OCI-LY7 (cell line): ENCODE data around the gene NOM1. TPM values are rescaled to one million over a fixed set of nuclear protein-coding genes. Genes with fewer than 3 reads are reported as not detected.
A peak's percentile ranks its signal among the peaks of the same experiment; 100 is the strongest.

Experiments used
- BruUV-seq: library from RNA; stranded (reverse); fragments of 400-500 nt; replicated peaks from 2 replicates; lab custom pipeline; 2021; lab: Mats Ljungman, UMichigan
- CTCF ChIA-PET: fragments of 300-600 bp; sonication (Branson Sonifier 250); formaldehyde crosslinking; loops from one replicate; lab custom pipeline; 2022; ENCODE audit warnings: antibody characterized with exemption; ENCODE audit not compliant: unreplicated experiment; lab: Charles Lee
- POLR2A ChIA-PET: fragments of 300-600 bp; sonication (Branson Sonifier 250); formaldehyde crosslinking; loops from one replicate; lab custom pipeline; 2022; ENCODE audit warnings: antibody characterized with exemption; lab: Charles Lee
- DNase-seq: peaks from one replicate; pipeline ENCODE4 v3.0.0-alpha.2; 2015; ENCODE audit warnings: low spot score
- H2AFZ ChIP-seq: fragments of 200-600 bp; sonication (generic), shearing (Covaris generic); 2 replicates; pipeline ENCODE4 v1.6.1; 2014; ENCODE audit warnings: mild to moderate bottlenecking, antibody characterized with exemption, low read length, moderate library complexity
- H3K27ac ChIP-seq: fragments of 200-600 bp; sonication (generic); 2 replicates; pipeline ENCODE4 v1.5.1; 2014; ENCODE audit warnings: mixed run types, low read depth, mild to moderate bottlenecking, moderate library complexity, low read length, inconsistent platforms; ENCODE audit not compliant: poor library complexity, severe bottlenecking
- H3K36me3 ChIP-seq: fragments of 200-600 bp; sonication (generic); 2 replicates; pipeline ENCODE4 v1.6.1; 2014; ENCODE audit warnings: mild to moderate bottlenecking, antibody characterized with exemption, low read length, moderate library complexity, mixed read lengths; ENCODE audit not compliant: insufficient read depth
- H3K4me1 ChIP-seq: fragments of 200-600 bp; sonication (generic); 2 replicates; pipeline ENCODE4 v1.5.1; 2014; ENCODE audit warnings: mild to moderate bottlenecking, low read length; ENCODE audit not compliant: insufficient read depth, poor library complexity, severe bottlenecking
- H3K4me2 ChIP-seq: fragments of 200-600 bp; sonication (generic); 2 replicates; pipeline ENCODE4 v1.6.1; 2014; ENCODE audit warnings: mild to moderate bottlenecking, low read length
- H3K4me3 ChIP-seq: fragments of 200-600 bp; sonication (generic); 2 replicates; pipeline ENCODE4 v1.5.1; 2014; ENCODE audit warnings: mild to moderate bottlenecking, low read depth, low read length; ENCODE audit not compliant: poor library complexity, severe bottlenecking
- H3K79me2 ChIP-seq: fragments of 200-600 bp; sonication (generic); 2 replicates; pipeline ENCODE4 v1.6.1; 2016; ENCODE audit warnings: low read depth, mild to moderate bottlenecking, low read length, moderate library complexity, mixed read lengths; ENCODE audit not compliant: insufficient read depth
- H3K9me2 ChIP-seq: fragments of 200-600 bp; sonication (generic); 2 replicates; pipeline ENCODE4 v1.6.1; 2016; ENCODE audit warnings: mild to moderate bottlenecking, low read length, mixed read lengths; ENCODE audit not compliant: insufficient read depth
- H3K9me3 ChIP-seq: fragments of 200-600 bp; sonication (generic); 2 replicates; pipeline ENCODE4 v1.6.1; 2014; ENCODE audit warnings: mild to moderate bottlenecking, mixed run types, low read length, mixed read lengths
- H4K20me1 ChIP-seq: fragments of 200-600 bp; sonication (generic); 2 replicates; pipeline ENCODE4 v1.6.1; 2014; ENCODE audit warnings: mild to moderate bottlenecking, antibody characterized with exemption, low read length, moderate library complexity, mixed read lengths; ENCODE audit not compliant: insufficient read depth
- CTCF ChIP-seq: fragments of 200-600 bp; sonication (generic); conservative IDR thresholded peaks from 2 replicates; pipeline ENCODE4 v1.5.1; 2014; ENCODE audit warnings: mild to moderate bottlenecking, antibody characterized with exemption, low read length, moderate library complexity, mixed read lengths
- EZH2phosphoT487 ChIP-seq: fragments of 200-600 bp; sonication (generic); IDR thresholded peaks from 2 replicates; pipeline ENCODE4 v1.6.1; 2018; ENCODE audit warnings: low read depth, borderline replicate concordance, mild to moderate bottlenecking, mixed run types, antibody characterized with exemption, low read length, moderate library complexity, mixed read lengths
- intact Hi-C: fragments of 100-400 bp; cut with micrococcal nuclease; formaldehyde crosslinking; loops from one replicate; pipeline ENCODE4 v1.10.0; 2022; ENCODE audit not compliant: unreplicated experiment
- total RNA-seq, 2 experiments: library from RNA; depleted of rRNA in 1 of 2; stranded (reverse); fragments of >200 nt in 1 of 2; shearing (Covaris generic) in 1 of 2; gene quantifications; 2 replicates each; pipeline ENCODE4 v1.2.3, GENCODE V29; 2014 to 2022

Gene NOM1
- total RNA-seq, 2 experiments from 2014 or later, result 40.2 to 59.9 TPM

DNA sequence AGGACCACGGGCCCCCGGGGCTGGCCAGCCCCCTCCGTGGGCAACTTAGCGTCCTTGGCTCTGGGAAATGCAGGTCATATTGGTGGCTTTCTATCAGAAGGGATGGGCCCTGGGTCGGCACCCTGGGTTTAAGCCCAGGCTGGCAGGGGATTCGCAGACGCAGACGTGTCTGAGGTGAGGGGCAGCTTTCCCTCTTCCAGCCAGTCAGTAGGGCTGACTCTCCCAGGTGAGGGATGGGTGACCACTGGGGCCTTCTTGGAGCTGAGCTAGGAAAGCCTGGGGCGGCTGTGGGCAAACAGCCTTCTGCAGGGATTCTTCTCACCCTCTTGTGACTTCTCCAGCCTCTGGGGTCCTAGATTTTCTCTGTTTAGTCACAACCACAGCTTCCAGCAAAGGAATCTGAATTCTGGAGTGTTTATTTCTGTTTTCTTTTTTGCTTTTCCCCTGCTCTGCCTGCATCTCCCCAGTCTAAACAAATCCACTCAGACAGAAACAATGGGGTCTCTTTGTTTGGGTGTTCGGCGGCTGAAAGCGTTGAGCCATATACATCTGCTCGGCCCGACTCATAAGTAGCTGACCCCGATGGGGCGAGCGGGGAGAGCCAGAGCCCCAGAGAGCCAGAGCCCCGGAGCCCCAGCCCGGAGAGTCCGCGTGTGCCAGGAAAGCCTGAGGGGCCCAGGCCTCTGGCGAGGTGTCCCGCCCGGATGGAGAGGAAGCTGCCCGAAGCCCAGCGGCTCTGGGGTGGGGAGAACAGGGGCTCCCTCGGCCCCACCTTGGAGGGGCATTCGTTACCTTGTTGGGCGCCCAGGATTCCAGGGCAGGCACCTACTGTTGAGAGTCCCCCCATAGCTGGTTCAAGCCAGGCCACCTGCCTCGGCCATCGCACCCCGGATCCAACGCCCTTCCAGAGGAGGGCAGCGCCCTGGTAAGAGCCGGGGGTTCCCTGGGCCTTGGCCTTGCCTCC, 59.0 kb downstream of the NOM1 start:
- TF ChIP-seq CTCF, result no peak
- no peak for TF ChIP-seq EZH2phosphoT487
- Histone ChIP-seq H3K4me2 (no peak overlapping the region), H3K4me1 (peaks cover 15% of the 10 kb centered on the region), H3K79me2 (no peaks in the 10 kb centered on the region), H4K20me1 (no peaks in the 10 kb centered on the region; the same call in 1 of the 2 replicates), H3K9me2 (no peaks in the 10 kb centered on the region), H3K4me3 (no peak overlapping the region), H3K27ac (no peak overlapping the region), H2AFZ (no peak overlapping the region), H3K9me3 (no peaks in the 10 kb centered on the region), H3K36me3 (no peaks in the 10 kb centered on the region)
- intact Hi-C loops, result no loop called here
- no peak for DNase-seq
- POLR2A ChIA-PET, result interaction anchor here (0.6 kb wide), 1 partner anchor 1990 kb away, joined by 8 read pairs; no protein-coding TSS in a partner anchor
- BruUV-seq, result no TSS peak
- CTCF ChIA-PET, result no interaction called here

- Histone ChIP-seq H3K9me2 (no peaks in the 10 kb centered on the region), H3K79me2 (no peaks in the 10 kb centered on the region), H3K9me3 (no peaks in the 10 kb centered on the region), H3K4me1 (peaks cover 15% of the 10 kb centered on the region), H2AFZ (no peak overlapping the region), H3K36me3 (no peaks in the 10 kb centered on the region), H3K4me3 (peak overlapping the region; percentile 41), H3K4me2 (peak overlapping the region; percentile 50; the same call in 1 of the 2 replicates), H3K27ac (no peak overlapping the region), H4K20me1 (no peaks in the 10 kb centered on the region; the same call in 1 of the 2 replicates)
- no peak for DNase-seq
- ChIA-PET CTCF (no interaction called here), POLR2A (no interaction called here)
- TF ChIP-seq CTCF (no peak), EZH2phosphoT487 (no peak)
- BruUV-seq, result no TSS peak
- intact Hi-C loops, result no loop called here
Observed at GRCh38 chr7:157009170-157009777, 59.8 kb downstream of the NOM1 start.
